K562 (cell line): ENCODE results near the gene FLOT2. TPM values are rescaled to one million over a fixed set of nuclear protein-coding genes. Genes with fewer than 3 reads are reported as not detected.

Source experiments
- ATF1 ChIP-seq, 2 experiments: fragments of 450-650 bp in 1 of 2; IDR thresholded peaks; 2 replicates each; pipeline ENCODE4 v1.6.1; 2016; ENCODE audit warnings: missing compliant biosample characterization in 1 of 2, missing genetic modification characterization in 1 of 2
- CTBP1 ChIP-seq: fragments of 450-650 bp; IDR thresholded peaks from 2 replicates; pipeline ENCODE4 v1.6.1; 2016; ENCODE audit warnings: borderline replicate concordance
- GABPA ChIP-seq: fragments of 200-800 bp; sonication (Bioruptor generic); conservative IDR thresholded peaks from 2 replicates; pipeline ENCODE4 v1.6.1; 2016; ENCODE audit warnings: low read depth, missing genetic modification characterization, missing compliant biosample characterization
- GABPB1 ChIP-seq: sonication (generic); formaldehyde crosslinking; IDR thresholded peaks from 2 replicates; pipeline ENCODE4 v1.8.0; 2022; ENCODE audit warnings: mild to moderate bottlenecking, missing genetic modification reagents
- GATAD2A ChIP-seq: fragments of 450-650 bp; IDR thresholded peaks from 2 replicates; pipeline ENCODE4 v1.6.1; 2017
- KLF1 ChIP-seq: fragments of 450-650 bp; IDR thresholded peaks from 2 replicates; pipeline ENCODE4 v1.6.1; 2016; ENCODE audit warnings: missing genetic modification characterization, missing compliant biosample characterization
- KLF6 ChIP-seq: fragments of 250-450 bp; sonication (Bioruptor Pico); IDR thresholded peaks from 2 replicates; pipeline ENCODE4 v1.4.0; 2020; ENCODE audit warnings: mild to moderate bottlenecking, moderate library complexity, borderline replicate concordance
- NR4A1 ChIP-seq, 2 experiments: fragments of 250-450 bp in 1 of 2; fragments of 450-650 bp in 1 of 2; sonication (Bioruptor Pico) in 1 of 2; IDR thresholded peaks; 2 replicates each; pipeline versions ENCODE4 v1.4.0 to v1.6.1; 2016 to 2020; ENCODE audit warnings: mild to moderate bottlenecking in 2 of 2, missing compliant biosample characterization in 1 of 2, missing genetic modification characterization in 1 of 2, moderate library complexity in 1 of 2
- RBFOX2 ChIP-seq: fragments of 200-400 bp; formaldehyde crosslinking; IDR thresholded peaks from 2 replicates; pipeline ENCODE4 v1.6.1; 2017; ENCODE audit warnings: low read depth, mild to moderate bottlenecking, low read length, moderate library complexity
- ZFP1 ChIP-seq: fragments of 450-650 bp; formaldehyde crosslinking; IDR thresholded peaks from 2 replicates; pipeline ENCODE4 v1.4.0; 2020; ENCODE audit warnings: mild to moderate bottlenecking, mixed read lengths
- ZNF133 ChIP-seq: fragments of 250-450 bp; sonication (Bioruptor Pico); IDR thresholded peaks from 2 replicates; pipeline ENCODE4 v1.4.0; 2020; ENCODE audit warnings: mild to moderate bottlenecking
- ZNF23 ChIP-seq: fragments of 250-450 bp; sonication (Bioruptor Pico); IDR thresholded peaks from 2 replicates; pipeline ENCODE4 v1.4.0; 2020; ENCODE audit warnings: mild to moderate bottlenecking
- polyA plus RNA-seq, 8 experiments: library from polyadenylated mRNA; depleted of rRNA in 4 of 8; stranded (reverse) in 5 of 8; unstranded in 3 of 8; fragments of >200 nt; fragmentation: Nextera tagmentation in 2 of 8; fragmentation: Illumina TruSeq in 1 of 8; extraction: Ambion mirVana in 2 of 8; extraction: Trizol in 1 of 8; gene quantifications; 2 replicates each; pipeline versions ENCODE4 v1.2.1 to v1.2.3, GENCODE V29; 2011 to 2014; ENCODE audit warnings: inconsistent platforms in 1 of 8, missing spikeins in 1 of 8
- total RNA-seq, 7 experiments: library from RNA; depleted of rRNA in 6 of 7; stranded (reverse); fragments of >200 nt in 6 of 7; fragmentation: Illumina TruSeq in 2 of 7; extraction: Trizol in 2 of 7; gene quantifications; 2 replicates each; pipeline versions ENCODE4 v1.2.1 to v1.2.3, GENCODE V29; 2011 to 2021; ENCODE audit warnings: low replicate concordance in 1 of 7
- TF ChIP-seq, protein P1 (sequence below): fragments of 150-350 bp; conservative IDR thresholded peaks from 2 replicates; pipeline ENCODE4 v1.6.1; 2014; ENCODE audit warnings: low read length
- TF ChIP-seq, protein P2 (sequence below): fragments of 250-450 bp; sonication (Bioruptor Pico); IDR thresholded peaks from 2 replicates; pipeline ENCODE4 v1.5.0; 2021; ENCODE audit warnings: mild to moderate bottlenecking, borderline replicate concordance
- TF ChIP-seq, protein P3 (sequence below): sonication (generic); formaldehyde crosslinking; IDR thresholded peaks from 2 replicates; pipeline ENCODE4 v1.8.1; 2023; ENCODE audit warnings: mild to moderate bottlenecking, missing genetic modification reagents

FLOT2 gene
- total and polyA plus RNA-seq, 9 of the 15 experiments (the other 6 are each of a cell fraction or from before 2014, with no cell fraction given): 17.5 to 138 (median 41.7) TPM

DNA sequence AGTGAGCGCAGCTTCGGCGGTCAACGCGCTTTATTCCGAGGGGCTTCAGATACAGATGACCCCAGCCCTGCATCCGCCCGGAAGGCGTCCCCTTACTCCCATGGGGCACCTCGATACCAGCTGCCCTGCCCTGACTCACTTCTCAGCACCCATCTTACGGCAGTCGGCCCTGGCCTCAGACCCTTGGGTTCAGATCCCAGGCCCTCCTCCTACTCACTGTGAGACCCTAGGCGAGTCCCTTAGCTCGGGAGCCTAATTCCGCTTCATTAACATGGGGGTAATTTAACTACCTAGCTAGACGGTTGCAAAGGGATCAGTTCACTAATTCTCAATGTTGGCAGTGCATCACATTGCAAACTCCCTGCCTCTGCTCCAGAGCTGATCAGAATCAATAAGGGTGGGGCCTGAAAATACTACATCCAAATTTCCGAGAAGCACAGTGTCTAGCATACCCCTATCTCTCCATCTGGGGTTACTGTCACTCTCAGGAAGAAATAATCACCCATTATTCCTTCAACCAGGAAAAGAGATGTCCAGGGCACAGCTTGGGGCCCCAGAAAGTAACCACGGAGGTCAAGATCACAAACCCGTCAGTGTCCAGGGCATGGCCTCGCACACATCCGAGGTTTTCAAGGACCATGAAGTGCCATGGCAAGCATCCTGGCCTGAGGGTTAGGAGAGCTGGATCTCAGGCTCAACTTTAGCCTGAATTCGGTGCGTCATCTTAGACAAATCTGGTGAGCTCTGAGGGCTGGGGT is 415 bp upstream of the FLOT2 start (continued):
- TF ChIP-seq, protein P1, sequence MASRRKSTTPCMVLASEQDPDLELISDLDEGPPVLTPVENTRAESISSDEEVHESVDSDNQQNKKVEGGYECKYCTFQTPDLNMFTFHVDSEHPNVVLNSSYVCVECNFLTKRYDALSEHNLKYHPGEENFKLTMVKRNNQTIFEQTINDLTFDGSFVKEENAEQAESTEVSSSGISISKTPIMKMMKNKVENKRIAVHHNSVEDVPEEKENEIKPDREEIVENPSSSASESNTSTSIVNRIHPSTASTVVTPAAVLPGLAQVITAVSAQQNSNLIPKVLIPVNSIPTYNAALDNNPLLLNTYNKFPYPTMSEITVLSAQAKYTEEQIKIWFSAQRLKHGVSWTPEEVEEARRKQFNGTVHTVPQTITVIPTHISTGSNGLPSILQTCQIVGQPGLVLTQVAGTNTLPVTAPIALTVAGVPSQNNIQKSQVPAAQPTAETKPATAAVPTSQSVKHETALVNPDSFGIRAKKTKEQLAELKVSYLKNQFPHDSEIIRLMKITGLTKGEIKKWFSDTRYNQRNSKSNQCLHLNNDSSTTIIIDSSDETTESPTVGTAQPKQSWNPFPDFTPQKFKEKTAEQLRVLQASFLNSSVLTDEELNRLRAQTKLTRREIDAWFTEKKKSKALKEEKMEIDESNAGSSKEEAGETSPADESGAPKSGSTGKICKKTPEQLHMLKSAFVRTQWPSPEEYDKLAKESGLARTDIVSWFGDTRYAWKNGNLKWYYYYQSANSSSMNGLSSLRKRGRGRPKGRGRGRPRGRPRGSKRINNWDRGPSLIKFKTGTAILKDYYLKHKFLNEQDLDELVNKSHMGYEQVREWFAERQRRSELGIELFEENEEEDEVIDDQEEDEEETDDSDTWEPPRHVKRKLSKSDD: no peak
- no peak for TF ChIP-seq ATF1 (CRISPR knock-in tag; IDR thresholded peaks at IDR 0.05)
- peak; percentile 44 for TF ChIP-seq ATF1 (tag; IDR thresholded peaks at IDR 0.05)
- TF ChIP-seq, protein P2, sequence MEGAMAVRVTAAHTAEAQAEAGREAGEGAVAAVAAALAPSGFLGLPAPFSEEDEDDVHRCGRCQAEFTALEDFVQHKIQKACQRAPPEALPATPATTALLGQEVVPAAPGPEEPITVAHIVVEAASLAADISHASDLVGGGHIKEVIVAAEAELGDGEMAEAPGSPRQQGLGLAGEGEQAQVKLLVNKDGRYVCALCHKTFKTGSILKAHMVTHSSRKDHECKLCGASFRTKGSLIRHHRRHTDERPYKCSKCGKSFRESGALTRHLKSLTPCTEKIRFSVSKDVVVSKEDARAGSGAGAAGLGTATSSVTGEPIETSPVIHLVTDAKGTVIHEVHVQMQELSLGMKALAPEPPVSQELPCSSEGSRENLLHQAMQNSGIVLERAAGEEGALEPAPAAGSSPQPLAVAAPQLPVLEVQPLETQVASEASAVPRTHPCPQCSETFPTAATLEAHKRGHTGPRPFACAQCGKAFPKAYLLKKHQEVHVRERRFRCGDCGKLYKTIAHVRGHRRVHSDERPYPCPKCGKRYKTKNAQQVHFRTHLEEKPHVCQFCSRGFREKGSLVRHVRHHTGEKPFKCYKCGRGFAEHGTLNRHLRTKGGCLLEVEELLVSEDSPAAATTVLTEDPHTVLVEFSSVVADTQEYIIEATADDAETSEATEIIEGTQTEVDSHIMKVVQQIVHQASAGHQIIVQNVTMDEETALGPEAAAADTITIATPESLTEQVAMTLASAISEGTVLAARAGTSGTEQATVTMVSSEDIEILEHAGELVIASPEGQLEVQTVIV (CRISPR knock-in tag): no peak
- TF ChIP-seq NR4A1 (CRISPR knock-in tag; IDR thresholded peaks at IDR 0.05): peak; percentile 80; the same call in 1 of the 2 replicates
- no peak for TF ChIP-seq NR4A1 (tag; IDR thresholded peaks at IDR 0.05)
- TF ChIP-seq RBFOX2: peak; percentile 62; the same call in 1 of the 2 replicates
- peak; percentile 12; the same call in 1 of the 2 replicates for TF ChIP-seq CTBP1
- peak; percentile 61; the same call in 1 of the 2 replicates for TF ChIP-seq GABPB1
- TF ChIP-seq GATAD2A: 0 out of 2 replicates have a peak, but pooled peaks have one; percentile 4
- 0 out of 2 replicates have a peak, but pooled peaks have one; percentile 56 for TF ChIP-seq ZNF133 (CRISPR knock-in tag)
- 0 out of 2 replicates have a peak, but pooled peaks have one; percentile 24 for TF ChIP-seq KLF6
- TF ChIP-seq KLF1: peak; percentile 60; the same call in 1 of the 2 replicates
- TF ChIP-seq ZFP1 (CRISPR knock-in tag): peak; percentile 62; the same call in 1 of the 2 replicates
- peak; percentile 70 for TF ChIP-seq ZNF23 (CRISPR knock-in tag)
- TF ChIP-seq GABPA (tag): peak; percentile 67
- TF ChIP-seq, protein P3, sequence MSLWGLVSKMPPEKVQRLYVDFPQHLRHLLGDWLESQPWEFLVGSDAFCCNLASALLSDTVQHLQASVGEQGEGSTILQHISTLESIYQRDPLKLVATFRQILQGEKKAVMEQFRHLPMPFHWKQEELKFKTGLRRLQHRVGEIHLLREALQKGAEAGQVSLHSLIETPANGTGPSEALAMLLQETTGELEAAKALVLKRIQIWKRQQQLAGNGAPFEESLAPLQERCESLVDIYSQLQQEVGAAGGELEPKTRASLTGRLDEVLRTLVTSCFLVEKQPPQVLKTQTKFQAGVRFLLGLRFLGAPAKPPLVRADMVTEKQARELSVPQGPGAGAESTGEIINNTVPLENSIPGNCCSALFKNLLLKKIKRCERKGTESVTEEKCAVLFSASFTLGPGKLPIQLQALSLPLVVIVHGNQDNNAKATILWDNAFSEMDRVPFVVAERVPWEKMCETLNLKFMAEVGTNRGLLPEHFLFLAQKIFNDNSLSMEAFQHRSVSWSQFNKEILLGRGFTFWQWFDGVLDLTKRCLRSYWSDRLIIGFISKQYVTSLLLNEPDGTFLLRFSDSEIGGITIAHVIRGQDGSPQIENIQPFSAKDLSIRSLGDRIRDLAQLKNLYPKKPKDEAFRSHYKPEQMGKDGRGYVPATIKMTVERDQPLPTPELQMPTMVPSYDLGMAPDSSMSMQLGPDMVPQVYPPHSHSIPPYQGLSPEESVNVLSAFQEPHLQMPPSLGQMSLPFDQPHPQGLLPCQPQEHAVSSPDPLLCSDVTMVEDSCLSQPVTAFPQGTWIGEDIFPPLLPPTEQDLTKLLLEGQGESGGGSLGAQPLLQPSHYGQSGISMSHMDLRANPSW (CRISPR knock-in tag): 0 out of 2 replicates have a peak, but pooled peaks have one; percentile 19
